Esophagus (tissue), 2 donors: ENCODE data around the gene TNXB. TPM values are rescaled to one million over a fixed set of nuclear protein-coding genes. Genes with fewer than 3 reads are reported as not detected.
"Not testable (repeated sequence)": the region's sequence is repeated elsewhere in the genome, so short reads cannot be mapped to it uniquely, and the experiment has no call there.

Experiments
- H3K27ac ChIP-seq, 2 donors: one replicate each; pipeline ENCODE4 v1.5.1; 2013; ENCODE audit warnings: low read depth in 2 of 2, mild to moderate bottlenecking in 2 of 2, inconsistent platforms in 1 of 2, low read length in 1 of 2, moderate library complexity in 1 of 2
- H3K27me3 ChIP-seq, 2 donors: one replicate each; pipeline ENCODE4 v1.6.1; 2013; ENCODE audit warnings: low read length in 2 of 2, control low read depth in 1 of 2, mild to moderate bottlenecking in 1 of 2; ENCODE audit not compliant: insufficient read depth in 2 of 2, control insufficient read depth in 1 of 2
- H3K36me3 ChIP-seq, 2 donors: one replicate each; pipeline ENCODE4 v1.6.1; 2013; ENCODE audit warnings: low read length in 1 of 2; ENCODE audit not compliant: control insufficient read depth in 2 of 2, insufficient read depth in 2 of 2
- H3K4me1 ChIP-seq, 2 donors: one replicate each; pipeline ENCODE4 v1.6.1; 2013; ENCODE audit warnings: low read length in 1 of 2; ENCODE audit not compliant: control insufficient read depth in 2 of 2, insufficient read depth in 2 of 2
- H3K4me3 ChIP-seq, 2 donors: one replicate each; pipeline ENCODE4 v1.5.1; 2013; ENCODE audit warnings: low read length in 2 of 2, mild to moderate bottlenecking in 2 of 2, low read depth in 1 of 2, moderate library complexity in 1 of 2
- H3K9me3 ChIP-seq, 2 donors: one replicate each; pipeline ENCODE4 v1.6.1; 2013; ENCODE audit warnings: mild to moderate bottlenecking in 2 of 2, low read depth in 1 of 2, low read length in 1 of 2, moderate library complexity in 1 of 2; ENCODE audit not compliant: control insufficient read depth in 2 of 2, insufficient read depth in 1 of 2
- WGBS, 2 donors: extraction: QIAGEN DNeasy Blood & Tissue Kit; methylation state at CpG; one replicate each; pipeline ENCODE4 v1.1.7; 2013; 5-methylcytosine and 5-hydroxymethylcytosine counted together
- polyA plus RNA-seq, 2 donors: library from polyadenylated mRNA; stranded (reverse); fragments of 200-250 nt; gene quantifications; one replicate each; pipeline ENCODE4 v1.2.3, GENCODE V29; 2013
- donor health status: healthy with polysubstance abuse.
- donor health status: Bipolar disorder and iron deficiency.

TNXB gene
- polyA plus RNA-seq, 2 donors: 14.8 to 15.5 TPM

DNA sequence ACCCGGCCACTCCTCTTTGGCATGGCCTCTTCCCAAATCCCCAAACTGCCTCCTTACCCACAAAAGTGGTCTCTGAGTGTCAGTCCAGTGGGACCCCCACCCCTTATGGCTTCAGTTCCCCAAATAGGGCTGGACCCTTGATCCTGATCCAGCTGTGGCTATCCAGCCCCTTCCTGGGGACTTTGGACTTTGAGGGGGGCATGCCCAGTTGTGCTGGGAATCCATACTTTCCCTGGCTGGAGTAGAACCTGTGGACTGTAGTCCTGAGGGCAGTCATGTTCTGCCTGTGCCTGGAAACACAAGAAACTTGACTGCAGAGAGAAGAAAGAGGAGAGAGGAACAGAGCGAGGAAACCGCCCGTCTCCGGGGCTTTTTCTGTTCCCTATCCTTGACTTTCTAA lies 72.0 kb downstream of the TNXB start:
- not testable (repeated sequence) for H3K9me3 ChIP-seq

DNA sequence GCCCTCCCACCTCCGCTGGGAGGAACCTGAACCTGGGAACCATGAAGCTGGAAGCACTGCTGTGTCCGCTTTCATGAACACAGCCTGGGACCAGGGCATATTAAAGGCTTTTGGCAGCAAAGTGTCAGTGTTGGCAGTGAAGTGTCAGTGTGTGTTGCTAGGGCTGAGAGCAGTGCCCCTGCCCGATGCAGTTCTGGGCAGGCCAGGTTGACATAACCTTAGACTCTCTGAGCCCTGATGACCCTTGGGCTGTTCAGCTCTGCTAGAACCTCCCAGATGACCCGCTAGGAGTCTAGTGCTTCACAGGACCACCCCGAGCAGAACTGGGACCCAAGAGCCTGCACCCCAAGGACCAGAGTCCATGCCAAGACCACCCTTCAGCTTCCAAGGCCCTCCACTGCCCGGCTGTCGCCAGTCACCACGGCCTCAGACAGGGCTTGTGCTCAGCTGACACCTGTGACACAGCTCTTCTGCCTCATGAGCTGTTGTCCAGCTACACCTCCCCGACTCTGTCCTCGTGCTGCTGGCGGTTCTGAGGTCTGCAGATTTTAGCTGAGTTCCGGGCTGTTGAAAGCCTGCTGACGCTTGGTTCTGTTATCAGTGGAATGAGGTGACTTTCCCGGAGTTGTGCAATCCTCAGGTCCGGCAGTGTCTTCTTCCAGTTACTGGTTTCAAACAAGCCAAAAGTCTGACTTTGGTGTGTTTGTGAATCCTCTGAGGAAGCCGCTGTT lies 73.7 kb downstream of the TNXB start:
- H3K4me1 ChIP-seq, H3K4me3 ChIP-seq, H3K36me3 ChIP-seq, H3K27me3 ChIP-seq, H3K27ac ChIP-seq, H3K9me3 ChIP-seq: not testable (repeated sequence)
- WGBS, 2 donors: no CpG with 5 or more reads among the region's 16 CpGs

More for the DNA sequence above, 72.0 kb downstream of the TNXB start:
- not testable (repeated sequence) for H3K4me1 ChIP-seq, H3K4me3 ChIP-seq, H3K36me3 ChIP-seq, H3K27me3 ChIP-seq, H3K27ac ChIP-seq
- 78% methylated on average over 4 to 5 of the region's 5 CpGs for WGBS, 2 donors

DNA sequence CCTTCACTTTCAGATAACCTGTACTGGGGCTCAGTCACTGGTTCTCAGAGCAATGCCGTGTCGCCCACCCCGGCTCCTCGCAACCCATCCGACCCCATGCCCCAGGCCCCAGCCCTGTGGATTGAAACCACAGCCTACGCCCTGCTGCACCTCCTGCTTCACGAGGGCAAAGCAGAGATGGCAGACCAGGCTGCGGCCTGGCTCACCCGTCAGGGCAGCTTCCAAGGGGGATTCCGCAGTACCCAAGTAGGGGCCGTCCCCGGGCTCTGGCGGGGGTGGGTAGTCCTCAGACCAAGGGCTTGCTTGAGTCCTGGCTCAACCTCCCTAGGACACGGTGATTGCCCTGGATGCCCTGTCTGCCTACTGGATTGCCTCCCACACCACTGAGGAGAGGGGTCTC lies 79.6 kb downstream of the TNXB start:
- not testable (repeated sequence) for H3K4me1 ChIP-seq, H3K27ac ChIP-seq, H3K36me3 ChIP-seq, H3K4me3 ChIP-seq, H3K9me3 ChIP-seq, H3K27me3 ChIP-seq
- 86 to 87% methylated on average over 6 to 8 of the region's 14 CpGs for WGBS, 2 donors

DNA sequence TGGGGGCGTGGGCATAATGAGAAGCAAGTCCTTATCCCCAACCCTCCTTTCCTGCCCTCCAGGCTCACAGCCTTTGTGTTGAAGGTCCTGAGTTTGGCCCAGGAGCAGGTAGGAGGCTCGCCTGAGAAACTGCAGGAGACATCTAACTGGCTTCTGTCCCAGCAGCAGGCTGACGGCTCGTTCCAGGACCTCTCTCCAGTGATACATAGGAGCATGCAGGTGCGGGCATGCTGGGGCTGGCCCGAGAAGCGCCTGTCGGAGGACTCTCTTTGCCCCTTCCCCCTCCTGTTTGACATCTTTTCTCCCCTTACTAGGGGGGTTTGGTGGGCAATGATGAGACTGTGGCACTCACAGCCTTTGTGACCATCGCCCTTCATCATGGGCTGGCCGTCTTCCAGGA lies 80.5 kb downstream of the TNXB start:
- H3K27me3 ChIP-seq, H3K9me3 ChIP-seq: not testable (repeated sequence)
- WGBS, 2 donors: 45 to 76% methylated on average over 5 to 6 of the region's 10 CpGs

DNA sequence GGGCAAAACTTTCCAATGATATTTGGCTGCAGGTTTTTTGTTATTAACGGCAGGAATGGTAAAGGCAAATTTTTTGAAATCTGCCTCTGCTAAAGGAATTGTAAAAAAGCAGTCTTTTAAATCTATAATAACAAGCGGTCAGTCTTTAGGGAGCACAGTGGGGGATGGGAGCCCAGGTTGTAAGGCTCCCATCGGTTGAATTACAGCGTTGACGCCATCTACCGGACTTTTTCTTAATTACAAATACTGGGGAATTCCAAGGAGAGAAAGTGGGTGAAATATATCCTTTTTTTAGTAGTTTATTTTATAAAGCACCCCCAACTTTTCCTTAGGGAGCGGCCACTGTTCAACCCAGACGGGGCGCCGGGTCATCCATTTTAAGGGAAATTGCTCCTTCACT lies 87.0 kb downstream of the TNXB start:
- H3K4me1 ChIP-seq, H3K27me3 ChIP-seq, H3K9me3 ChIP-seq, H3K36me3 ChIP-seq, H3K4me3 ChIP-seq, H3K27ac ChIP-seq: not testable (repeated sequence)
- WGBS, 2 donors: no CpG with 5 or more reads among the region's 10 CpGs

More for the DNA sequence above, 80.5 kb downstream of the TNXB start:
- H3K36me3 ChIP-seq, H3K4me1 ChIP-seq, H3K4me3 ChIP-seq, H3K27ac ChIP-seq: not testable (repeated sequence)

DNA sequence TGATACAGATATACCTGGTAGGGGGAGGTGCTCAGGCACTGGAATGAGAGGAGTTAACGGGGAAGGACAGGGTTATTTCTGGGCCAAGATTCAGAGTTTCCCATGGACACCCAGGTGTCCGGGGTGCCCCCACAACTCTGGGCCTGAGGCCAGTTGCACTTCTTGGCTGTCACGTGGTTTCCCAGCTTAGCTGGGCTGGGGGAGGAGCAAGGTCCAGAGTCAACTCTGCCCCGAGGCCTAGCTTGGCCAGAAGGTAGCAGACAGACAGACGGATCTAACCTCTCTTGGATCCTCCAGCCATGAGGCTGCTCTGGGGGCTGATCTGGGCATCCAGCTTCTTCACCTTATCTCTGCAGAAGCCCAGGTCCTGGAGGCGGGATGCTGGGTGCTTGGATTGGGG lies 94.6 kb downstream of the TNXB start, which contains the start of gene C4B:
TSS of gene C4B (plus strand) at position 249 of the 400 bp plus-strand sequence. CDS start at position 300, 51 bp downstream.
- not testable (repeated sequence) for H3K27ac ChIP-seq, H3K9me3 ChIP-seq, H3K36me3 ChIP-seq, H3K4me3 ChIP-seq, H3K4me1 ChIP-seq, H3K27me3 ChIP-seq
- WGBS, 2 donors: no CpG with 5 or more reads among the region's 6 CpGs

DNA sequence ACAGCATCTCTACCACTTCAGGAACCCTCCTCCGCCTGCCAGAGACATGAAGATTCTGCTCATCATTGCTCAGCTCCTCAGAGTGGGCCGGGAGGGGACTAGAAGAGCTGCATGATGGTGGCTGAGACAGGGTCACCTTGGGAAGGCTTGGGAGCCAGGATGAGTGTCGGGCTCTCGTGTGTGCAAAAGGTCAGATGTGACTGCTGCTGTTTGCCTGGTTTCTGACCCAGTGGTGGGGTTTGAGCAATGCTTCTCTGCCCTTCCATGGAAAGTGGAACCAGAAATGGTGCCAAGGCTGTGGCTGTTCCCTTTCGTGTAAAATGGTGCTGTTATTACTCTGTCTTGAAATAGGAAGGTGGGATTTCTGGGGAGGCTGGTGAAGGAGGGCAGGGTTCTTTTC lies 95.4 kb downstream of the TNXB start:
- H3K27ac ChIP-seq, H3K36me3 ChIP-seq, H3K9me3 ChIP-seq, H3K4me3 ChIP-seq, H3K27me3 ChIP-seq, H3K4me1 ChIP-seq: not testable (repeated sequence)
- WGBS, 2 donors: no CpG with 5 or more reads among the region's 5 CpGs

DNA sequence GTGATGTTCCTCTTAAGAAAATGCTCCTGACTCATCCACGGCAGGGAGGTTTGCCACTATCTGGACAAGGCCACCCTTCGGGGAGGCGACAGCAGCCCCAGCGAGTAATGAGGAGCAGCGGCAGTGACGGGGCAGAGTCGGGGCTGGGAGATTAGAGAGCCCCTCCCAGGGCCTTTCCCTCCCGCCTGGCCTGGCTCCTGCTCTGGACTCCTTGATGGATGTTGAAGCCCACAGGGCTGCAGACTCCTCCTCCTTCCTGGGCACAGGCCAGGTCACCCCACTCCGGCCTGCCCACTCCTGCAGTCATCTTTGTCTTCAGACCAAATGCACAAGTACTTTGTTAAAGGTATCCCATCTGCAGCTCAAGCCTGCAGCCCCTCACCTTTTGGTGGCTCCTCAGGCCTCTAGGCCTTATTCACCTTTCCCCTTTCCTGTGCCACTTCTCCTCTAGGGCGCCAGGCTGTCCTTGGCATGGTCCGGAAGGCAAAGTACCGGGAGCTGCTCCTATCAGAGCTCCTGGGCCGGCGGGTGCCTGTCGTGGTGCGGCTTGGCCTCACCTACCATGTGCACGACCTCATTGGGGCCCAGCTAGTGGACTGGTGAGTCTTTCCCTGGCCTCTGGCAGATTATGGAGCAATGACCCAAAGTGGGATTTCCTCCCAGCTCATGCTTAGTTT lies 96.1 kb downstream of the TNXB start:
- WGBS, 2 donors: 83% methylated on average over 14 to 17 of the region's 17 CpGs
- H3K9me3 ChIP-seq, H3K27ac ChIP-seq: not testable (repeated sequence)

DNA sequence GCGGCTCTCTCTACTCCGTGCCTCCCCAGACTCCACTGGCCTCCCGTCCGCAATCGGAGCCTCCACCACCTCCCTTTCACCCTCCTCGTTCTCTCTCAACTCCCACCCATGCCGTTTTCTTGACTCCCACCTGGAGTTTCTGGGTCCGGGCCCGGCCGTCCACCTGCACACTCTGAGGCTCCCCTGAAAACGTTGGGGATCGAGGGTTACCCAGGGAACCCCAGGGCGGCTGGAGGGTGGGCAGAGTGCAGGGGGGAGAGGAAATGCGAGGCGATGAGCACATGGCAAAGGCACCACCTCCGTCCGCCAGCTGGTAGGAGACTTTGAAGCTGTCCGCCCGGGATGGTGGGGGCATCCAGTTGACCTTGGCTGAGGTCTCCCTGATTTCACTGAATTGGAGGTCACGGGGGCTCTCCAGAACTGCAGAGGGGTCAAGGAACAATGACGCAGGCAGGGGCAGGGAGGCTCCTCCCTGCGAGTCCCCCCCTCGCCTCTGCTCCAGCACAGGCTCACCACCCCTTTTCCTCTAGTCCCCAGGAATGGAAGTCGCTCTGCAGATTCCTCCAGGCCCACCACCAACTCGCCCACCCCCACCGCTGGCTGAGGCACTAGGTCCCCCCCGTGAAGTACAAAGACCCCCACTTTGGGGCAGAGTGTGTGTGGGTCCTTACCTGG lies 98.1 kb downstream of the TNXB start:
- not testable (repeated sequence) for H3K4me1 ChIP-seq, H3K27ac ChIP-seq, H3K9me3 ChIP-seq, H3K4me3 ChIP-seq, H3K27me3 ChIP-seq, H3K36me3 ChIP-seq
- WGBS, 2 donors: 75 to 76% methylated on average over 16 to 17 of the region's 27 CpGs

More for the DNA sequence above, 96.1 kb downstream of the TNXB start:
- H3K27me3 ChIP-seq, H3K36me3 ChIP-seq, H3K4me1 ChIP-seq, H3K4me3 ChIP-seq: not testable (repeated sequence)
